Esophagus squamous epithelium (tissue), 5 donors: ENCODE data around the gene ETV6. TPM values are rescaled to one million over a fixed set of nuclear protein-coding genes. Genes with fewer than 3 reads are reported as not detected.

Experiments used
- DNase-seq: peaks from one replicate; lab custom pipeline; 2025; lab: John Stamatoyannopoulos, UW
- H3K27ac ChIP-seq, 4 donors: fragments of 200-600 bp; sonication (generic); one replicate each; pipeline ENCODE4 v1.5.1; 2016 to 2019; ENCODE audit warnings: mild to moderate bottlenecking in 1 of 4
- H3K27me3 ChIP-seq, 4 donors: fragments of 200-600 bp; sonication (generic); 1 replicate in 3 of 4; 2 replicates in 1 of 4; pipeline versions ENCODE4 v1.5.1 to v1.6.0; 2017 to 2021; ENCODE audit warnings: antibody characterized with exemption in 1 of 4
- H3K36me3 ChIP-seq, 3 donors: fragments of 200-600 bp; sonication (generic); one replicate each; pipeline ENCODE4 v1.5.1; 2016 to 2019
- H3K4me1 ChIP-seq, 3 donors: fragments of 200-600 bp; sonication (generic); one replicate each; pipeline ENCODE4 v1.5.1; 2017 to 2019
- H3K4me3 ChIP-seq, 4 donors: fragments of 200-600 bp; sonication (generic); 1 replicate in 3 of 4; 2 replicates in 1 of 4; pipeline ENCODE4 v1.5.1; 2016 to 2019; ENCODE audit warnings: mild to moderate bottlenecking in 2 of 4, moderate library complexity in 1 of 4
- H3K9me3 ChIP-seq, 3 donors: fragments of 200-600 bp; sonication (generic); one replicate each; pipeline ENCODE4 v1.5.1; 2016 to 2019
- CTCF ChIP-seq, 6 experiments: fragments of 450-650 bp in 4 of 6; fragments of 200-600 bp in 2 of 6; sonication (generic) in 2 of 6; IDR thresholded peaks; one replicate each; pipeline ENCODE4 v1.5.1; 2016 to 2019; ENCODE audit warnings: antibody characterized with exemption in 6 of 6, mild to moderate bottlenecking in 4 of 6, moderate library complexity in 4 of 6
- POLR2A ChIP-seq, 4 donors: fragments of 450-650 bp; IDR thresholded peaks; one replicate each; pipeline ENCODE4 v1.6.1; 2017; ENCODE audit warnings: antibody characterized with exemption in 4 of 4, mild to moderate bottlenecking in 4 of 4, moderate library complexity in 3 of 4
- WGBS, 2 donors: methylation state at CpG; one replicate each; pipeline ENCODE4 v1.1.5; 2018; 5-methylcytosine and 5-hydroxymethylcytosine counted together
- intact Hi-C: fragments of 100-400 bp; cut with DNase I; formaldehyde crosslinking; loops from one replicate; pipeline ENCODE4 v1.15.0; 2022
- total RNA-seq, 4 donors: library from RNA; depleted of rRNA; stranded (reverse); fragments of >200 nt; gene quantifications; one replicate each; pipeline ENCODE4 v1.1.0, GENCODE V29; 2016
- donor health status: DM: yes; HTN: yes; CAD: no.

The ETV6 gene
- total RNA-seq, 4 donors from 2014 or later: 11.3 to 17.3 (median 13.8) TPM

- TF ChIP-seq POLR2A (IDR thresholded peaks at IDR 0.05): no peak
- no peak for TF ChIP-seq CTCF (IDR thresholded peaks at IDR 0.05)
- Histone ChIP-seq H3K36me3 (no peaks in the 10 kb centered on the region), H3K4me1 (peaks cover 11 to 65% (median 22%) of the 10 kb centered on the region in 3 donors), H3K27ac (no peak overlapping the region), H3K4me3 (no peak overlapping the region), H3K9me3 (no peaks in the 10 kb centered on the region), H3K27me3 (no peaks in the 10 kb centered on the region)
- WGBS, 2 donors: 87 to 88% methylated on average over 7 of the region's 7 CpGs
- intact Hi-C loops: no loop called here
- DNase-seq: no peak
Observed at GRCh38 chr12:11684811-11685210, 35.3 kb downstream of the ETV6 start.

GRCh38 chr12:11685316-11685715 lies 35.8 kb downstream of the ETV6 start:
- no peak for TF ChIP-seq CTCF (IDR thresholded peaks at IDR 0.05)
- TF ChIP-seq POLR2A (IDR thresholded peaks at IDR 0.05): no peak
- peaks cover 11 to 65% (median 22%) of the 10 kb centered on the region in 3 donors for H3K4me1 ChIP-seq
- no peak for DNase-seq
- H3K27ac ChIP-seq: no peak overlapping the region
- no peaks in the 10 kb centered on the region for H3K27me3 ChIP-seq
- intact Hi-C loops: no loop called here
- no peaks in the 10 kb centered on the region for H3K9me3 ChIP-seq
- WGBS, 2 donors: 60 to 66% methylated on average over 3 of the region's 3 CpGs
- H3K4me3 ChIP-seq: no peak overlapping the region
- H3K36me3 ChIP-seq: no peaks in the 10 kb centered on the region

- Histone ChIP-seq H3K4me3 (no peak overlapping the region), H3K27ac (no peak overlapping the region), H3K27me3 (no peaks in the 10 kb centered on the region), H3K4me1 (peaks cover 11 to 61% (median 22%) of the 10 kb centered on the region in 3 donors), H3K36me3 (no peaks in the 10 kb centered on the region), H3K9me3 (no peaks in the 10 kb centered on the region)
- intact Hi-C loops: no loop called here
- 76 to 80% methylated on average over 2 of the region's 2 CpGs for WGBS, 2 donors
- DNase-seq: no peak
- TF ChIP-seq POLR2A (IDR thresholded peaks at IDR 0.05) (no peak), CTCF (IDR thresholded peaks at IDR 0.05) (no peak)
Observed at GRCh38 chr12:11685716-11686115, 36.2 kb downstream of the ETV6 start.

- H3K27ac ChIP-seq: no peak overlapping the region
- H3K4me3 ChIP-seq: no peak overlapping the region
Observed at GRCh38 chr12:11686120-11686519, 36.6 kb downstream of the ETV6 start.

GRCh38 chr12:11687528-11687927 lies 38.1 kb downstream of the ETV6 start:
- Histone ChIP-seq H3K27me3 (no peaks in the 10 kb centered on the region), H3K4me1 (peaks cover 11 to 65% (median 22%) of the 10 kb centered on the region in 3 donors), H3K9me3 (no peaks in the 10 kb centered on the region), H3K4me3 (no peak overlapping the region), H3K36me3 (no peaks in the 10 kb centered on the region), H3K27ac (no peak overlapping the region)
- TF ChIP-seq CTCF (IDR thresholded peaks at IDR 0.05): no peak
- TF ChIP-seq POLR2A (IDR thresholded peaks at IDR 0.05): no peak
- no peak for DNase-seq
- 63 to 67% methylated on average over 2 of the region's 2 CpGs for WGBS, 2 donors
- intact Hi-C loops: no loop called here

More at GRCh38 chr12:11686120-11686519, 36.6 kb downstream of the ETV6 start:
- TF ChIP-seq CTCF (IDR thresholded peaks at IDR 0.05): no peak
- no peak for TF ChIP-seq POLR2A (IDR thresholded peaks at IDR 0.05)
- Histone ChIP-seq H3K27me3 (no peaks in the 10 kb centered on the region), H3K4me1 (peaks cover 11 to 57% (median 22%) of the 10 kb centered on the region in 3 donors), H3K36me3 (no peaks in the 10 kb centered on the region), H3K9me3 (no peaks in the 10 kb centered on the region)
- 80 to 83% methylated on average over 2 of the region's 2 CpGs for whole genome bisulfite sequencing, 2 donors
- no peak for DNase-seq
- intact Hi-C loops: no loop called here
